Type B pancreatic cell (in vitro differentiated cells): ENCODE results near the gene SCN4A. TPM values are rescaled to one million over a fixed set of nuclear protein-coding genes. Genes with fewer than 3 reads are reported as not detected.

ENCODE experiments used
- DNase-seq: peaks from one replicate; pipeline ENCODE4 v3.0.0; 2021; ENCODE audit warnings: mixed read lengths; ENCODE audit not compliant: unreplicated experiment; ENCODE audit errors: extremely low spot score
- H3K27ac Mint-ChIP-seq: 2 replicates; pipeline ENCODE4 v1.8.0; 2021; ENCODE audit warnings: mild to moderate bottlenecking, mixed read lengths
- H3K27me3 Mint-ChIP-seq: 2 replicates; pipeline ENCODE4 v1.8.0; 2021; ENCODE audit warnings: mixed read lengths
- H3K36me3 Mint-ChIP-seq: 2 replicates; pipeline ENCODE4 v1.8.0; 2021; ENCODE audit warnings: mixed read lengths
- H3K4me1 Mint-ChIP-seq: one replicate; pipeline ENCODE4 v1.8.0; 2021; ENCODE audit warnings: mixed read lengths; ENCODE audit not compliant: unreplicated experiment
- H3K4me3 Mint-ChIP-seq: 2 replicates; pipeline ENCODE4 v1.8.0; 2021; ENCODE audit warnings: mild to moderate bottlenecking, mixed read lengths
- H3K9me3 Mint-ChIP-seq: 2 replicates; pipeline ENCODE4 v1.8.0; 2021; ENCODE audit warnings: mixed read lengths
- total RNA-seq: library from RNA; stranded (reverse); gene quantifications from 2 replicates; pipeline ENCODE4 v1.2.1, GENCODE V29; 2021; ENCODE audit warnings: low replicate concordance
- TF ChIP-seq, protein P1 (sequence below): fragments of 200-600 bp; sonication (generic); conservative IDR thresholded peaks from 2 replicates; pipeline ENCODE4 v1.5.0; 2021; ENCODE audit warnings: antibody characterized with exemption, mild to moderate bottlenecking

The SCN4A gene
- total RNA-seq, 1 donor from 2014 or later, result 0.39 TPM

DNA sequence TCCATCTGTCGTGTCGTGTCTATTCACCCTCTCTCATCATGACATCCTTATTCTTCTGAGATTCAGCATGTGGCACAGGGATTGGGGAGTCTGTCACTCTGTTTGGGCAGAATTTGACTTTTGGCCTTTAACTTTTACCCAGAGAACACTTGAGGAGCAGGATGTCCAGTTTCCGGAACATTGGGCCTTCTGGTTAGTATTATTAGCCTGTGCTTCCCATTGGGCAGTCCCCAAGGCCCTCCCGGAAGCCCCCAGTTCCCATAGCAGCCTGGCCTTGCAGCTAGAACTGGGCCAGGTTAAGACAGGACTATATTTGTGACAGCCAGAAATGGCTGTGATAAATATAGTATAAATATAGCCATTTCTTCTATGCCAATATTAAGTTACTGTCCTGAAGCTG, 9.6 kb downstream of the SCN4A start:
- Mint-ChIP-seq H3K27ac (no peak overlapping the region), H3K9me3 (no peaks in the 10 kb centered on the region), H3K4me1 (no peaks in the 10 kb centered on the region), H3K4me3 (no peak overlapping the region), H3K27me3 (peaks cover 18% of the 10 kb centered on the region), H3K36me3 (no peaks in the 10 kb centered on the region)
- no peak for DNase-seq
- TF ChIP-seq, protein P1, sequence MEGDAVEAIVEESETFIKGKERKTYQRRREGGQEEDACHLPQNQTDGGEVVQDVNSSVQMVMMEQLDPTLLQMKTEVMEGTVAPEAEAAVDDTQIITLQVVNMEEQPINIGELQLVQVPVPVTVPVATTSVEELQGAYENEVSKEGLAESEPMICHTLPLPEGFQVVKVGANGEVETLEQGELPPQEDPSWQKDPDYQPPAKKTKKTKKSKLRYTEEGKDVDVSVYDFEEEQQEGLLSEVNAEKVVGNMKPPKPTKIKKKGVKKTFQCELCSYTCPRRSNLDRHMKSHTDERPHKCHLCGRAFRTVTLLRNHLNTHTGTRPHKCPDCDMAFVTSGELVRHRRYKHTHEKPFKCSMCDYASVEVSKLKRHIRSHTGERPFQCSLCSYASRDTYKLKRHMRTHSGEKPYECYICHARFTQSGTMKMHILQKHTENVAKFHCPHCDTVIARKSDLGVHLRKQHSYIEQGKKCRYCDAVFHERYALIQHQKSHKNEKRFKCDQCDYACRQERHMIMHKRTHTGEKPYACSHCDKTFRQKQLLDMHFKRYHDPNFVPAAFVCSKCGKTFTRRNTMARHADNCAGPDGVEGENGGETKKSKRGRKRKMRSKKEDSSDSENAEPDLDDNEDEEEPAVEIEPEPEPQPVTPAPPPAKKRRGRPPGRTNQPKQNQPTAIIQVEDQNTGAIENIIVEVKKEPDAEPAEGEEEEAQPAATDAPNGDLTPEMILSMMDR, result no peak

DNA sequence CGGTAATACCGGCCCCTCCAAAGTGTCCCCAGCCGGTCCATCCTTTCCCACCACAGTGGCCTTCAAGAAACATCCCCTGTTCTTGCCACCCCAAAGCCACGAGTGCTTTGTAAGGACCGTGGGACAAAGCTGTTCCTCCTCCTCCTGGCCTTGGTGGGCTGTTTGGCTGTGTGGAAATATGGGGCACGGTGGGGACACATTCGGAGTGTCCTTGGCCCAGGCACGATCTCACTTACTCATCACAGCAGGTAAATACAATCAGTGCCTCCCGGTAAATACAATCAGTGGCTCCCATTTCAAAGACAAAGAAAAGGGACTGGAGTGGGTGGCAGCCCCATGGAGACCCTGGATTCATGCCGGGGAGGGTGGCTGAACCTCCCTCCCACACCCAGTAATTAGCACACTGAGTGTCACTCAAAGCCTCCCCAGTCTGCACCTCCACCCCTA, 10.4 kb downstream of the SCN4A start:
- DNase-seq, result no peak
- Mint-ChIP-seq H3K4me3 (no peak overlapping the region), H3K27ac (no peak overlapping the region)

DNA sequence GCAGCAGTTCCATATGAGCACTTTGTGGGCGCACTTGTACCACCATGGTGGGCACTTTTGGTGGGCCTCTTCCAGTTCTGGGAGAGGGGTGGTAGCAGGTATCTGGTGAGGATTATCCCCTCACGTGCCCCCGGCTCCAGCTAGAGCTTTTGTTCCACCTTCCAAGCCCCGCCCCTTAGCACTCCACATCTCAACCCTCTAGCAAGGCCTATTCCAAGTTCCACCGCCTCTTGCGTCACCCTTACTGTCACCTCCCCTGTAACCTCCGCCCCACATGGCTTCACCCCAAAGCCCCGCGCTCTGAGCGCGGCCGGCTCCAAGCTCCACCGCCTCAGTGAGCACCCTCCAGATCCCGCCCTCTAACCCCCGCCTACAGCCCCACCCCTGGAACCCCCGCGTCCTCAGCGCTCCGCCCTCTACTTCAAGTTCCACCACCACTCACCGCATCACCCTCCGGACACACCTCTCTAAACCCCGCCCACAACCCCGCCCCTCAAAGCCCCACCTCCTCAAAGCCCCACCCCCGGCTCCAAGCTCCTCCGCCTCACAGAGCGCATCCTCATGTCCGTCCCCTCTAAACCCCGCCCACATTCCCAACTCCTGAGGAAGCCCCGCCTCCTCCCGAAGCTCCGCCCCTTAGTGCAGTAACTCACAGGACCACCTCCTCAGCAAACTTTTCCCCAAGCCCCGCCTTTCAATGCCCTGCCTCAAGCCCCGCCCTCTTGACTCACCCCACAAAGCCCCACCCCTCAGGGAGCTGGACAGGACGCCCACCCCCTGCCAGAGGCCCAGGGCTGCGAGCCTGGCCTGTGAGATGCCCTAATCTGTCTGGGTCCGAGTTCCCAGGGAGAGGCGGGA, 11.1 kb downstream of the SCN4A start:
- TF ChIP-seq, protein P1, result no peak
- H3K9me3 Mint-ChIP-seq, result no peaks in the 10 kb centered on the region
- peaks cover 10% of the 10 kb centered on the region for H3K27me3 Mint-ChIP-seq
- no peak for DNase-seq
- H3K36me3 Mint-ChIP-seq, result no peaks in the 10 kb centered on the region
- no peak overlapping the region for H3K27ac Mint-ChIP-seq
- no peaks in the 10 kb centered on the region for H3K4me1 Mint-ChIP-seq
- H3K4me3 Mint-ChIP-seq, result peak overlapping the region; percentile 65

More for the DNA sequence above, 10.4 kb downstream of the SCN4A start:
- H3K36me3 Mint-ChIP-seq, result no peaks in the 10 kb centered on the region
- no peaks in the 10 kb centered on the region for H3K9me3 Mint-ChIP-seq
- H3K4me1 Mint-ChIP-seq, result no peaks in the 10 kb centered on the region
- TF ChIP-seq, protein P1, result no peak
- peaks cover 17% of the 10 kb centered on the region for H3K27me3 Mint-ChIP-seq

DNA sequence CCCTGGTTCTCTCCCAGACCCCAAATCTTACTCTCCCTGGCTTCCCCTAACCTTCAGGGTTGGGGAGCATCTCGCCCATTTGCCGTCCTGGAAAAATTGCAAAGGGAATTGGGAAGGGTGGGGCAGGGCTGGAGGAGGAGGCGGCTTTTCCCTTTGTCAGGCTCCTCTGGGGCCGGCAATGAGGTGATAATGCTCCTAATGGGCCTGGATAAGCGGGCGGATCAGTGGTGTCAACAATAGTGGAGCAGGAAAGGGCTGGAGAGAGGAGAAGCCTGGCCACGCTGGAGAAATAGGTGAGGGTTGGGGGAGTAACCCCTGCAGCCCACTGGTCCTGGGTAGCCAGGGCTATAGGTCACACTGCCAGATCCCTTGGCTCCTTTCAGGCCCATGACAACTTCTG, 12.3 kb downstream of the SCN4A start:
- Mint-ChIP-seq H3K27me3 (peaks cover 10% of the 10 kb centered on the region), H3K4me3 (no peak overlapping the region), H3K36me3 (no peaks in the 10 kb centered on the region), H3K27ac (no peak overlapping the region), H3K9me3 (no peaks in the 10 kb centered on the region), H3K4me1 (no peaks in the 10 kb centered on the region)
- TF ChIP-seq, protein P1, result no peak
- DNase-seq, result no peak

DNA sequence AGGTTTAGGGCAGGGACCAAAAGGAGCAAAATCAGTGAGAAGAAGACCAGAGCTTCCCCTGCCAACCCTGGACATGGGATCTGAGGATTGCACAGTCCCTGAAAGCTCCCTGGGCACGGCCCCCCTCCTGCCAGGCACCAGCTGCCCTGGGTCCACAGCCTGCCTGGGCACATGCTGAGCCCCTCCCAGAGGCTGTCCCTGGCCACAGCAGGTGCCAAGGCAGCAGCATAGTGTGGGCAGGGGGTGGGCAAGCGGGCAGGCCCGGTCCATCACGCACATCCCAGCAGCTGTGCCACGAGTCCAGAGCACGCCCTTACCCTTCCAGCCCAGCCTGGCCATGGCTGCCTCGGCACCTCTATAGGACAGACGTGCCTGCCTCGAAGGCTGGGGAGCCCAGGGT, 12.7 kb downstream of the SCN4A start:
- no peaks in the 10 kb centered on the region for H3K4me1 Mint-ChIP-seq
- DNase-seq, result no peak
- H3K27ac Mint-ChIP-seq, result no peak overlapping the region
- TF ChIP-seq, protein P1, result no peak
- no peaks in the 10 kb centered on the region for H3K9me3 Mint-ChIP-seq
- H3K27me3 Mint-ChIP-seq, result peaks cover 10% of the 10 kb centered on the region
- no peaks in the 10 kb centered on the region for H3K36me3 Mint-ChIP-seq
- no peak overlapping the region for H3K4me3 Mint-ChIP-seq
